Choroid plexus epithelial cell (primary cell): ENCODE data around the gene CABLES2.

Source experiments
- DNase-seq: peaks from one replicate; pipeline ENCODE4 v3.0.0-alpha.2; 2010; ENCODE audit warnings: low read depth
- H3K4me3 ChIP-seq: 2 replicates; pipeline ENCODE4 v1.5.1; 2011; ENCODE audit warnings: low read depth, mild to moderate bottlenecking, control low read depth, low read length, moderate library complexity
- CTCF ChIP-seq: conservative IDR thresholded peaks from 2 replicates; pipeline ENCODE4 v1.5.1; 2011; ENCODE audit warnings: low read depth, mild to moderate bottlenecking, control low read depth, inconsistent platforms, low read length, moderate library complexity

The CABLES2 gene

DNA sequence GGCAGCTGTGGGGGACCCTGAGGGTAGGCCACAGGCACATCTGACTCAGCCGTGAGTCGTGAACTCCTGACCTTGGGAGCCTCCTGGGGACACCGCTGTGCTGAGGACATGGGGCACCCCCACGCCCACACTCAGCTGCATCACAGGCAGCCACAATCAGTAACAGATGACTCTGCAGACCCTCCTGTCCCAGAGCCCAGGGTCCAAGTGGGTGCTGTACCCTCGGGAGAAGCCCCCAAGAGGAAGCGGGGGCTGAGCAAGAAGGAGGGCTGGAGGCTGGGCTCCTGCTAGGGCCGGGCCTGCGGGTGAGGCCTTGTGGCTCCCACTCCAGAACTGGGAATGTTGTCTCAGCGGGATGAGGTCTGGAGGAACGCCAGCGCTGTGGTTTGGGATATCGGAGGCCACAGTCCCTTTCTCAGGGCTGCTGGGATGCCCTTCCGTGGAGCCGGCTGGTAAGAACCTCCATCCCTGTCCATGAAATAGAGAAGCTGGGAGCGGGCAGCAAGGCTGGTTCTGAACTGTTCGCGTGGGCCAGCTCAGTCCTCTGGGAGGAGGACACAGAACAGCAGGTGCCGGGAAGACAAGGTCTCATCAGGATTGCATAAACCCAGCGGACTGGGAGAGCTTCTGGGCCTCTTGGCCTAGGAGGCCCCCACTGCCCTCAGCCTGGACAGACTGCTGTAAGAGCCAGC is 36.8 kb downstream of the CABLES2 start:
- H3K4me3 ChIP-seq = no peak overlapping the region
- no peak for DNase-seq

GRCh38 chr20:62369815-62370114 is 37.3 kb downstream of the CABLES2 start:
- no peak overlapping the region for H3K4me3 ChIP-seq
- no peak for TF ChIP-seq CTCF
- no peak for DNase-seq

More for the DNA sequence above, 36.8 kb downstream of the CABLES2 start:
- TF ChIP-seq CTCF = no peak

GRCh38 chr20:62368976-62369814 is 37.9 kb downstream of the CABLES2 start:
- peak; percentile 41 for TF ChIP-seq CTCF
- no peak for DNase-seq
- peak overlapping the region; percentile 3 for H3K4me3 ChIP-seq

DNA sequence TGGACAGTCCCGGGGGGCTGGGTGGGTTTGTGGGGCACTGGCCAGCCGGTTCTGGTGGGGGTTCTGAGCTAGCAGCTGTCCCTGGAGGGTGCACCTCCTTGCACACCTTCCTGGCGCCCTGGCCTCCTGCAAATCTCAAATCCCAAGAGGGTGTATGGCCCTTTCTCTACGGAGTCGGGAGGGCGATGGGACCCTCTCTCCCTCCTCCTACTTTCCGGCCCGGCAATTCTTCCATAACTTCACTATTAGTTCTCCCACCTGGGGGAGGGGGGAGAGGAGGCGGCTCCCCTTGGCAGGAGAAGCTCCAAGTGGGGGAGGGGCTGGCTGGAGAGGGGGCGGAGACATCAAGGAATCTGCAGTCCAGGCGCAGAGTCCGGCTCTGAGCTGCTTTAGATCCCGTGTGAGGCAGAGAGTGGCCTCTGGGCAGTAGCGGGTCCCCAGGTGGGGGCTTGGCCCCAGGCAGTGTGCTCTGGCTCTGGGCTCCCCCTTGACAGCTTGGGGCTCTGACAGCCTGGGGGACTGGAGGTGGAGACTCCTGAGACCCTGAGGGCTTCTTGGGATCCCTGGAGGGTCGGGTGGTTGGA is 38.6 kb downstream of the CABLES2 start:
- no peak for DNase-seq
- no peak for TF ChIP-seq CTCF
- H3K4me3 ChIP-seq = peak overlapping the region; percentile 24

DNA sequence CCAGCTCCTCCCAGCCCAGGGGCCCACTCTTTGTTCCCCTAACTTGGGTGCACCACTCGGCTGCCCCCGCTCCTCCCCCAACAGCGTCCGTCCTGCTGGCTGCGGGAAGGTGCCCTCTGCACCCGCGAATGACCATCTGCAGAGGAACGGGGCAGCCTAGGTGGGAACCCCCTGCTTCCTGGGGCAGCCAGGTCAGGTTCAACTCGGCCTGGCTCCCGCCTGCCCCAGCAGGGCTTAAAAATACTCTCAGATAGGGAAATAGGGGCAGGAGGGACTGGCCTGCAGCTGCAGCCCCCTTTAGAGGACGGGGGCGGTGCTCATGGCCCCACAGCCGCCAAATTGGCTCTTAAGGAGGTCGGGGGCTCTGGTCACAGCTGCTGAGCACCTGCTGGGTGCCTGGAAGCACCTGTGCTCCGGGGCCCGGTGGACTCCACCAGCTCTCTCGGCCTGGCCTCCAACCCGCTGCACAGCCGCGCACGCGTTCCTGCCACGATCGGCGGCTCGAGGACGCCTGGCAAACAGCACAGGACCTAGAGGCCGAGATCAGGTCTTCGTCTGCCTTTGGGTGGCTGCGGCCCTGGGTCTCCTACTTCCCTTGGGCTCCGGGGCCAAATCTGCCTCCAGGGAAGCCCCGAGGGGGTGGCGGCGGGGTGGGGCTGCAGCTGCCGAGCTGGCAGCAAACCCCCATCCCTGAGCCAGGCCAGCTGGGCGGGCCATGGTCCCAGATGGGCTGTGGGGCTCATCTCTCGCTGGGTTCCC is 39.3 kb downstream of the CABLES2 start:
- TF ChIP-seq CTCF = no peak
- no peak overlapping the region for H3K4me3 ChIP-seq

DNA sequence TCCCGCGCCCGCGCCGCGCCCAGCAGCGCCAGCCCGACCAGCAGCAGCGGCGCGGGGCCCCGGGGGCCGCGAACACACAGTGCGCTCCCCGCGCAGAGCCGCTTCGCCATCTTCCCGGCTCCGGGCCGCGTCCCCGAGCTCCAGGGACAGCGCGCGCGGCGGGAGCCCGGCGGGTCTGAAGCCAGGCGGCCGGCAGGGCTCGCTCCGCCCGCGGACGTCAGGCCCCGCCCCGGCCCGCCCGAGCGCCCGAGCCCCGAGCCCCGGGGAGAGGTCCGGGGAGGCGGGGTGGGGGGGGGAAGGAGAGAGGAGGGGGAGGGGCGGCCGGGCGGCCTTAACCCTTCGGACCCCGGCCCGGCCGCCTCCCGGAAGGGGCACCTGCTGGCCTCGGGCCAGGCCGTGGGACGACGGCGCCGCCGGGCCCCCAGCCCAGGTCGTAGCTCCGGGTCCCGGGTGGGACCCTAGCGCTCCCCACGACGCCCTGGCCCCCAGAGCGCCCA is 39.9 kb downstream of the CABLES2 start, which contains the start of gene LAMA5:
Gene LAMA5 (minus strand): TSS at position 177 of the 497 bp plus-strand sequence. CDS start 67 bp downstream, at position 110.
- DNase-seq = no peak
- TF ChIP-seq CTCF = no peak
- peak within 1 kb of the TSS; percentile 65 for H3K4me3 ChIP-seq

More for the DNA sequence above, 39.3 kb downstream of the CABLES2 start:
- no peak for DNase-seq
